Chondrocyte (in vitro differentiated cells): ENCODE measurements around the gene FAM120B. TPM values are rescaled to one million over a fixed set of nuclear protein-coding genes. Genes with fewer than 3 reads are reported as not detected.

Experiments
- DNase-seq: peaks from one replicate; pipeline ENCODE4 v3.0.0; 2021; ENCODE audit warnings: mixed read lengths, low spot score
- H3K27ac Mint-ChIP-seq: one replicate; pipeline ENCODE4 v1.8.0; 2021; ENCODE audit warnings: mild to moderate bottlenecking, moderate library complexity, mixed read lengths; ENCODE audit not compliant: unreplicated experiment
- H3K27me3 Mint-ChIP-seq: 2 replicates; pipeline ENCODE4 v1.8.0; 2021; ENCODE audit warnings: low read depth, mixed read lengths
- H3K36me3 Mint-ChIP-seq: 2 replicates; pipeline ENCODE4 v1.8.0; 2021; ENCODE audit warnings: low read depth, mixed read lengths
- H3K4me1 Mint-ChIP-seq: 2 replicates; pipeline ENCODE4 v1.8.0; 2021; ENCODE audit warnings: low read depth, mild to moderate bottlenecking, mixed read lengths
- H3K4me3 Mint-ChIP-seq: one replicate; pipeline ENCODE4 v1.8.0; 2021; ENCODE audit warnings: mild to moderate bottlenecking, moderate library complexity, mixed read lengths; ENCODE audit not compliant: unreplicated experiment
- H3K9me3 Mint-ChIP-seq: 2 replicates; pipeline ENCODE4 v1.8.0; 2021; ENCODE audit warnings: low read depth, mixed read lengths
- total RNA-seq: library from RNA; stranded (reverse); gene quantifications from 3 replicates; pipeline ENCODE4 v1.2.1, GENCODE V29; 2021
- TF ChIP-seq, protein P1 (sequence below): fragments of 200-600 bp; sonication (generic); IDR thresholded peaks from 2 replicates; pipeline ENCODE4 v1.5.0; 2021; ENCODE audit warnings: antibody characterized with exemption, mild to moderate bottlenecking, moderate library complexity

FAM120B gene
- total RNA-seq, 1 donor from 2014 or later = 26.8 TPM

DNA sequence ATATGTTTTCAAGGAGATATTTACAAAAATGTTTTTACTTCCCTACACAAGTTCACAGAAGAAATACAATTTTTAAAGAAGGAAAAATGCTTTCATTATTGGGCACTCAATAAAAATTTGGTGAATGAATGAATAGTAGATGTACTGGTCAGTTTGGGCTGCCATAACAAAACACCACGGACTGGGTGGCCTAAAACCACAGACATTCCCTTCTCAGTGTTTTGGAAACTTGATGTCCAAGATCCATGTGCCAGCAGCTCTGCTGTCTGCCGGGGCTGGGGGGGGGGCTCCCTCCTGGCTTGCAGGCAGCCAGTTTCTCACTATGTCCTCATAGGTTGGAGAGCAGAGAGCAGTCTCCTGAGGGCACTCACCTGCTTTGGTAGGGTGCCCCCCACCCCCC lies 62.0 kb downstream of the FAM120B start:
- Mint-ChIP-seq H3K4me1 (peaks cover 39% of the 10 kb centered on the region), H3K27me3 (no peaks in the 10 kb centered on the region), H3K36me3 (peaks cover 17% of the 10 kb centered on the region), H3K9me3 (no peaks in the 10 kb centered on the region), H3K27ac (no peak overlapping the region), H3K4me3 (no peak overlapping the region)
- TF ChIP-seq, protein P1, sequence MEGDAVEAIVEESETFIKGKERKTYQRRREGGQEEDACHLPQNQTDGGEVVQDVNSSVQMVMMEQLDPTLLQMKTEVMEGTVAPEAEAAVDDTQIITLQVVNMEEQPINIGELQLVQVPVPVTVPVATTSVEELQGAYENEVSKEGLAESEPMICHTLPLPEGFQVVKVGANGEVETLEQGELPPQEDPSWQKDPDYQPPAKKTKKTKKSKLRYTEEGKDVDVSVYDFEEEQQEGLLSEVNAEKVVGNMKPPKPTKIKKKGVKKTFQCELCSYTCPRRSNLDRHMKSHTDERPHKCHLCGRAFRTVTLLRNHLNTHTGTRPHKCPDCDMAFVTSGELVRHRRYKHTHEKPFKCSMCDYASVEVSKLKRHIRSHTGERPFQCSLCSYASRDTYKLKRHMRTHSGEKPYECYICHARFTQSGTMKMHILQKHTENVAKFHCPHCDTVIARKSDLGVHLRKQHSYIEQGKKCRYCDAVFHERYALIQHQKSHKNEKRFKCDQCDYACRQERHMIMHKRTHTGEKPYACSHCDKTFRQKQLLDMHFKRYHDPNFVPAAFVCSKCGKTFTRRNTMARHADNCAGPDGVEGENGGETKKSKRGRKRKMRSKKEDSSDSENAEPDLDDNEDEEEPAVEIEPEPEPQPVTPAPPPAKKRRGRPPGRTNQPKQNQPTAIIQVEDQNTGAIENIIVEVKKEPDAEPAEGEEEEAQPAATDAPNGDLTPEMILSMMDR = no peak
- DNase-seq = no peak

DNA sequence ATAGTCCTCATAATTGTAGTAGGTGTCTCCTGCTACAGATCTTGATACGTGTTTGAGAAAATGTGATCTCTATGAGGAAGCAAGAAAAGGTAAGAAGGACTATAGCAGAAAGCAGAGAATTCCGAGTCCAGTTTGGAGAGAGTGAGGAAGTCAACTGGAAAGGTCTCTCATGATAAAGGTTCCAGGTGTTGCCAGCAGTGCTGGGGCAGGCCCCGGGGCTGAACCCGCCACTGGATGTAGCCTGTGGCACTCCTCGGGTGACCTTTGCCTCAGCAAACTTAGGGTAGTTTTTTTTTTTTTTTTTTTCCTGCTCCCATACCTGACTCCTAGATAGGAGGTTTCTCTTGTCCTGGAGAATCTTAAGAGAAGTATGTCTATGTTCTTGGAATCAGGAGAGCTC lies 62.8 kb downstream of the FAM120B start:
- Mint-ChIP-seq H3K27me3 (no peaks in the 10 kb centered on the region), H3K9me3 (no peaks in the 10 kb centered on the region), H3K27ac (no peak overlapping the region), H3K36me3 (peaks cover 18% of the 10 kb centered on the region), H3K4me1 (peaks cover 39% of the 10 kb centered on the region), H3K4me3 (no peak overlapping the region)
- no peak for DNase-seq
- TF ChIP-seq, protein P1 = no peak

DNA sequence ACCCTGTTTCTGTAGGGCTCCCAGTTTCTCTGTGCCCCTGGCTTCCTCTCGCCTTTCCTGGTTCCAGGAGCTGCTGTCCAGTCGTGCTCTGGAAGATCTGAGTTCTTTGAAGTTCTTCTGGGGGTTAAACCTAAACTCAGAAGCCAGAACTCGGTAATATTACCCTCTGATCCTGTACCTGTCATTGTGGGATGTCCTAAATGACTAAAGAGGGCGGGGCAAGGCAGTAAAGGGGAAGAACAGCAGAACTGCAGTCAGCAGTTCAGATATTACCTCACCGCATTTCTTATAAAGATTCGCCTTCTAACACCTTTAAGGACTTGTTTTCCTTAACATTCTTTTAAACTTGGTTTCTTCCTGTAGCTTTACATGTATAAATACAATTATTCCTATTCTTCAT lies 63.9 kb downstream of the FAM120B start:
- peaks cover 32% of the 10 kb centered on the region for H3K4me1 Mint-ChIP-seq
- H3K27me3 Mint-ChIP-seq = no peaks in the 10 kb centered on the region
- DNase-seq = no peak
- TF ChIP-seq, protein P1 = no peak
- H3K9me3 Mint-ChIP-seq = no peaks in the 10 kb centered on the region
- H3K4me3 Mint-ChIP-seq = no peak overlapping the region
- H3K36me3 Mint-ChIP-seq = peaks cover 15% of the 10 kb centered on the region
- no peak overlapping the region for H3K27ac Mint-ChIP-seq

DNA sequence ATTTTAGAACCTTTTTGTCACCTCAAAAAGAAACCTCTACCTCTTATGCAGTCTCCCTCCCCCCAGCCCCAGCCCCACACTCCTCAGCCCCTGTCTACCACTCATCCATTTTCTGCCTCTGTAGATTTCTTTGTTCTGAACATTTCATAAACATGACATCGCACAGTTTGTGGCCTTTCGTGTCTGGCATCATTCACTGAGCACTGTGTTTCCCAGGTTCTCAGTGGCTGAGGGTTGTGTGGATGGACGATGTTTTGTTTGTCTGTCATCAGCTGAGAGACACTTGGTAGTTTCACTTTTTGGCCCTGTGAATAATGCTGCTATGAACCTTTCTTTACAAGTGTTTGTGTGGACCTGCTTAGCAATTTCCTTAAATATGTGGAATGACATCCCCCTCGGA lies 64.5 kb downstream of the FAM120B start:
- TF ChIP-seq, protein P1 = no peak
- peaks cover 20% of the 10 kb centered on the region for H3K36me3 Mint-ChIP-seq
- H3K27me3 Mint-ChIP-seq = no peaks in the 10 kb centered on the region
- DNase-seq = no peak
- H3K9me3 Mint-ChIP-seq = no peaks in the 10 kb centered on the region
- peaks cover 26% of the 10 kb centered on the region for H3K4me1 Mint-ChIP-seq
- H3K4me3 Mint-ChIP-seq = no peak overlapping the region
- no peak overlapping the region for H3K27ac Mint-ChIP-seq

DNA sequence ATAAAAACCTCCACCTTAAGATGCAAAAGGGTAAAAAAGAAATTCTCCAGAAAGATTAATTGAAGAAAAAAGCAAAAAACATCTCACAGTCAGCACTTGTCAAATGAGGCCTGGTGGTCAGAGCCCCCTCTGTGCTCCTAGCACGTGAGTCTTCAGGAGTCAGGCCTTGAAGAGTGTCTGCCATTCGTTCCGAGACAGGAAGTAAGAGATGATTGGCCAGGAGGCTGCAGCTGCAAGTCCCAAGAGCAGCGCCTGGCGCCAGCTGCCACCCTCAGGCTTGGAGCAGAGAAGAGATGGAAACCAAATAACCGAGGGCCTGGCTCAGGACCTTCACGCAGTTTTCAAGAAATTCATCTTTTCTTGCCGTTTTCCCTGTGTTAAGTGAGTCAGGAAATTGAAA lies 65.0 kb downstream of the FAM120B start:
- peaks cover 21% of the 10 kb centered on the region for H3K4me1 Mint-ChIP-seq
- no peak overlapping the region for H3K4me3 Mint-ChIP-seq
- no peaks in the 10 kb centered on the region for H3K27me3 Mint-ChIP-seq
- H3K9me3 Mint-ChIP-seq = no peaks in the 10 kb centered on the region
- DNase-seq = no peak
- TF ChIP-seq, protein P1 = no peak
- peaks cover 22% of the 10 kb centered on the region for H3K36me3 Mint-ChIP-seq
- H3K27ac Mint-ChIP-seq = no peak overlapping the region
